Ishikawa (cell line): ENCODE measurements around the gene FOXL2NB.

Source experiments
- CEBPB ChIP-seq: IDR thresholded peaks from 2 replicates; pipeline ENCODE4 v1.6.1; 2012
- CREB1 ChIP-seq: IDR thresholded peaks from 2 replicates; pipeline ENCODE4 v1.6.1; 2012; ENCODE audit warnings: low read depth
- EGR1 ChIP-seq: IDR thresholded peaks from 2 replicates; pipeline ENCODE4 v1.6.1; 2012
- EP300 ChIP-seq: IDR thresholded peaks from 2 replicates; pipeline ENCODE4 v1.6.1; 2012; ENCODE audit warnings: borderline replicate concordance
- FOXM1 ChIP-seq: IDR thresholded peaks from 2 replicates; pipeline ENCODE4 v1.6.1; 2012; ENCODE audit warnings: low read depth, borderline replicate concordance
- MAX ChIP-seq: IDR thresholded peaks from 2 replicates; pipeline ENCODE4 v1.6.1; 2012
- NFIC ChIP-seq: IDR thresholded peaks from 2 replicates; pipeline ENCODE4 v1.6.1; 2012
- RAD21 ChIP-seq: IDR thresholded peaks from 2 replicates; pipeline ENCODE4 v1.6.1; 2012; ENCODE audit warnings: low read depth
- REST ChIP-seq: IDR thresholded peaks from 2 replicates; pipeline ENCODE4 v1.6.1; 2012; ENCODE audit warnings: low read depth, mild to moderate bottlenecking
- TAF1 ChIP-seq: IDR thresholded peaks from 2 replicates; pipeline ENCODE4 v1.6.1; 2012; ENCODE audit warnings: low read depth, mild to moderate bottlenecking
- TCF12 ChIP-seq: IDR thresholded peaks from 2 replicates; pipeline ENCODE4 v1.6.1; 2012; ENCODE audit warnings: low read depth
- TEAD4 ChIP-seq: IDR thresholded peaks from 2 replicates; pipeline ENCODE4 v1.6.1; 2012
- USF1 ChIP-seq: IDR thresholded peaks from 2 replicates; pipeline ENCODE4 v1.6.1; 2012
- YY1 ChIP-seq: IDR thresholded peaks from 2 replicates; pipeline ENCODE4 v1.6.1; 2012; ENCODE audit warnings: low read depth
- ZBTB7A ChIP-seq: IDR thresholded peaks from 2 replicates; pipeline ENCODE4 v1.6.1; 2012; ENCODE audit warnings: low read depth

Gene FOXL2NB

GRCh38 chr3:138938056-138938876 lies 8.8 kb upstream of the FOXL2NB start:
- TF ChIP-seq EGR1 (no peak), ZBTB7A (no peak), REST (no peak), MAX (no peak), EP300 (no peak), TCF12 (no peak), FOXM1 (no peak), CEBPB (no peak), RAD21 (no peak)

- TF ChIP-seq NFIC = no peak
- TF ChIP-seq REST = no peak
- no peak for TF ChIP-seq RAD21
- TF ChIP-seq YY1 = no peak
- no peak for TF ChIP-seq TEAD4
- TF ChIP-seq CEBPB = no peak
- no peak for TF ChIP-seq EP300
- no peak for TF ChIP-seq ZBTB7A
- TF ChIP-seq USF1 = no peak
- no peak for TF ChIP-seq EGR1
- no peak for TF ChIP-seq TAF1
Measured at GRCh38 chr3:138938877-138939560, 8.0 kb upstream of the FOXL2NB start.

GRCh38 chr3:138939561-138940241 lies 7.3 kb upstream of the FOXL2NB start:
- TF ChIP-seq EGR1 (no peak), NFIC (no peak), TAF1 (no peak)

- TF ChIP-seq CREB1 (no peak), USF1 (no peak), EGR1 (no peak), TAF1 (no peak), MAX (no peak), TCF12 (no peak), CEBPB (no peak), REST (no peak), TEAD4 (no peak), ZBTB7A (no peak), RAD21 (no peak), EP300 (no peak), NFIC (no peak), YY1 (no peak), FOXM1 (no peak)
Measured at GRCh38 chr3:138940446-138940845, 6.6 kb upstream of the FOXL2NB start.
